NCI-H146 treated with DMSO at 0.1 percent for 48 hours (cell line): ENCODE results near the gene LRR1.
"Not testable (repeated sequence)": the region's sequence is repeated elsewhere in the genome, so short reads cannot be mapped to it uniquely, and the experiment has no call there.

Experiments used
- DNase-seq: peaks from one replicate; lab custom pipeline; 2025; ENCODE audit not compliant: unreplicated experiment; lab: John Stamatoyannopoulos, UW

The LRR1 gene

GRCh38 chr14:49623941-49624839 is 25.4 kb downstream of the LRR1 start:
- DNase-seq, result no peak

GRCh38 chr14:49633640-49634546 is 35.2 kb downstream of the LRR1 start:
- peak; percentile 80 for DNase-seq

GRCh38 chr14:49634547-49635334 is 36.0 kb downstream of the LRR1 start, which contains the start of gene DNAAF2:
TSS of gene DNAAF2 (minus strand) at chr14:49635244. CDS start at chr14:49635149, 95 bp downstream.
- peak; percentile 47 for DNase-seq

GRCh38 chr14:49636866-49637265 is 38.1 kb downstream of the LRR1 start:
- no peak for DNase-seq

- DNase-seq, result no peak
These were observed 38.9 kb downstream of the LRR1 start for GRCh38 chr14:49637534-49638078.

- no peak for DNase-seq
These were observed 42.0 kb downstream of the LRR1 start for GRCh38 chr14:49640540-49641417.

GRCh38 chr14:49641697-49642129 is 43.0 kb downstream of the LRR1 start:
- peak; percentile 38 for DNase-seq

GRCh38 chr14:49642163-49642562 is 43.4 kb downstream of the LRR1 start:
- no peak for DNase-seq

GRCh38 chr14:49653508-49653907 is 54.8 kb downstream of the LRR1 start:
- no peak for DNase-seq

GRCh38 chr14:49654511-49654910 is 55.8 kb downstream of the LRR1 start:
- no peak for DNase-seq

GRCh38 chr14:49657500-49657899 is 58.8 kb downstream of the LRR1 start:
- DNase-seq, result not testable (repeated sequence)

- DNase-seq, result no peak
These were observed 61.1 kb downstream of the LRR1 start for GRCh38 chr14:49659526-49660455.
